Activated T-cell treated with anti-CD3 and anti-CD28 coated beads, Interleukin-2, amount 50 U/mL, for 1 hour (primary cell): ENCODE data around the gene C13orf46.

Experiments used
- DNase-seq: peaks from one replicate; pipeline ENCODE4 v3.0.0-alpha.2; 2020

Gene C13orf46

DNA sequence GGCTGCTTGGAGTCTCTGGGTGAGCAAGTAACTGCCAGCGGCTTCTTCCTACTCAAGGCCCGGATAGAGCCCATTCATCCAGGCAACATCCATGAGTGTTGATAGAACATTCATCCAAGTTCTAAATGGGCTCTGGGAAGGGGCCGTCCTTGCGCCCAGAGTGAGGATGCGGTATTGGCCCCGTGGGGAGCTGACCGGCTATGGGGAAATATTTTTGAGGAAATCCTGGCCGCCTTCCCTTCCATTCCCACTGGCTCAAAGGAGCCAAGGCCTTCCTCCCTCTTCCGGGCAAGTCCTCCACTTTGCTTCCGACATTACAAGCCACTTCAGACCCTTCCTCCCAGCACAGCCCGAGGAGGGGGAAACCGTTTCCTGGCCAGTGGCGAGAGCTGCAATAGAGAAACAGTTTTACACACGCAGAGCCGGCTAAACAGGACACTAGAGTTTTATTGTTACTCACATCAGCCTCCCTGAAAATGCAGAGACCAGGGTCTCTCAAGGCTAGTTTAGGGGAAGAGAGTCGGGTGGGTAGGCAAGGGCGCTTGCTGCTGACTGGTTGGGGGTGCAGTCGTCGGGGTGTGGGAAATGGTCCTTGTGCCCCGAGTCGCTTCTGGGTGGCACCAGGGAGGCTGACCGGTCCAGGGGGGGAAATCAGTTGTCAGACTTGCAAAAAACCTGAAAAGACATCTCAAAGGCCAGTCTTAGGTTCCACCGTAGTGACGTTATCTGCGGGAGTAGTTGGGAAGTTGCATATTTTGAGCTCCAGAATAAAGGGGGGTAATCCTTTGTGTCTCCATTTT lies 37.5 kb downstream of the C13orf46 start:
- no peak for DNase-seq

DNA sequence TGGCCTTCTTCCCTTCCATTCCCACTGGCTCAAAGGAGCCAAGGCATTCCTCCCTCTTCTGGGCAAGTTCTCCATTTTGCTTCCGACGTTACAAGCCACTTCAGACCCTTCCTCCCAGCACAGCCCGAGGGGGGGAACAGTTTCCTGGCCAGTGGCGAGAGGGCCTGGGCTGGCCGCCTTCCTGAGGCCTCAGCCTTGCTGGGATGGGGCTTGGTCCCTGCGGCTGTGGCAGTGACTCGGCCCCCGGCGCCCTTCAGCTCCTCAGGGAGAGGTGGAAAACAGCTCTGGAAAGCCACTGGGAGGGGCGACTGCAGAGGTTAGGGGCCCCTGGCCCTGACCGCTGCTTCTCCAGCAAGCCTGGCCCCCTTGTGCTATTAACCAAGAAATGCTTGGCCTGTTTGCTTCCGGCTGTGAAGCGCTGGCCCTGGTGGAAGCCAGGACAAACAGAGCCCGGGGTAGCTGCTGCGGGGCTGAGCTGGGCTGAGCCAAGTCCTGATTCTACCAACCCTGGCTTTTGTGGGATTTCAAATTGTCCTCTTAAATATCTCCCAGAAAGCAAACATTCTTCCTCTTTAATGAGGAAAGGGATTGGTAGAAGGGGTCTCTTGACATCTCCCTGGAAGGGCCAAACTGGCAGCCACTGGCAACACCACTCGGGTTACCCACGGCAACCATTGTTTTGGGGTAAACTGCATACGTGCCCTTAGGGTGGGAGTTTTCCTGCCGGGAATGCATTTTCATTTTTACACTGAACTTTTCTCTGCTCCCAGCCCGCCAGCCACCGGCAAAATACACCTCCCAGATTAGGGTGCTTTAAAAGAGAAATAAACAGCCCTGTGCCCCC lies 38.7 kb downstream of the C13orf46 start:
- no peak for DNase-seq

DNA sequence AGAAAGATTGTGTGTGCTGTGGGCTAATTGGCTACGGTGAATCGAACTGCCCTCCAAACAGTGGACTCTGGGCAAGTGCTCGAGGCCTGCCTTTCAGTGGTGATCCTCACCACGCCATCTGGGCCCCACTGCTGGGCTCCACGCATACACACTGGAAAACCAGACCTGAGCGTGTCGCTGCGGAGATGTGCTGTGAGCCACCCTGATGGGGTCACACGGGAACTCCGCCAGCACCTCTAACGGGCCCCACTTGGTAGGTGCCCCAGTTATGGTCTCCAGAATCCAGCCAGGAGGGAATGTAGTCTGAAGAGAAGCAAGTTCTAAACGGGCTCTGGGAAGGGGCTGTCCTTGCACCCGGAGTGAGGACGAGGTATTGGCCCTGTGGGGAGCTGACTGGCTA lies 39.3 kb downstream of the C13orf46 start:
- no peak for DNase-seq

DNA sequence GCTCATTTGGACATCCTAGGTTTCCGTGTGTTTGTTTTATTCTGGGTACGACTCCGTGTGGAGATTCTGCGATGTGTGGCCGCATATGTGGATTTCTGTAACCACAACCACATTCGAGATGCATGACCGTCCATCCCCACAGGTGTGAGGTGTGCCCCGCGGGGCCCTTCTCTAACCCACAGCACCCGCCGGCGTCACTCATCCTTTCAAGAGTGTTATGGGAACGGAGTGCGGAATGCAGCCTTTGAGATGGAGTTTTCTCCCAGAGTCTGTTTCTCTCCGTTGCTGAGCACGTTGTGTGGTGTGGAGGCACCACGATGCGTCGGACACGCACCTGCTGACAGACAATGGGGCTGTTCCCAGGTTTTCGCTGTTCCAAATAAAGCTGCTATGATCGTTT lies 40.0 kb downstream of the C13orf46 start:
- no peak for DNase-seq

DNA sequence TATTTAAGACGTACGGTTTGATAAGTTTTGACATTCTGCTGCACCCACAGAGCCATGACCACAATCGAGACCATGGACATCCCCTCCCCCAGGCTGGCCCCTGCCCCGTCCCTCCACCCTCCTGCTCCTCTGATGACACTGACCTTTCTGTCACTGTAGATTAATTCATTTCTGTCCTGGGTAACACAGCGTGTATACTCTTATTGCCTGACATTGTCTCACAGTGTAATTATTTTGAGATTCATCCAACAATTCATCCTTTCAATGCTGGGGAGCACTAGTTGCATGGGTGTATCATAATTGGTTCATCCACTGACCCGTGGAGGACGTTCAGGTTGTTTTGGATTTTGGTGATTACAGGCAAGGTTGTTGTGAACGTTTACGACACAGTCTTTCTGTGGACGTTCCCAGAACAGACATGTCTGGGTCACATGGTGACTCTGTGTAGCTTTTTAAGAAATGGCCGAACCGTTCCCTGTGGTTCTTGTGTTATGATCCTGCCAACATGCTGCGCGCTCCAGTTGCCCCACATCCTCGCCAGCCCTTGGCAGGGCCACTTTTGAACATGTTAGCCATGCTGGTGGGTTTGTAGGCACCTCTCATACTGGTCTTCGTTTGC lies 41.9 kb downstream of the C13orf46 start:
- no peak for DNase-seq

DNA sequence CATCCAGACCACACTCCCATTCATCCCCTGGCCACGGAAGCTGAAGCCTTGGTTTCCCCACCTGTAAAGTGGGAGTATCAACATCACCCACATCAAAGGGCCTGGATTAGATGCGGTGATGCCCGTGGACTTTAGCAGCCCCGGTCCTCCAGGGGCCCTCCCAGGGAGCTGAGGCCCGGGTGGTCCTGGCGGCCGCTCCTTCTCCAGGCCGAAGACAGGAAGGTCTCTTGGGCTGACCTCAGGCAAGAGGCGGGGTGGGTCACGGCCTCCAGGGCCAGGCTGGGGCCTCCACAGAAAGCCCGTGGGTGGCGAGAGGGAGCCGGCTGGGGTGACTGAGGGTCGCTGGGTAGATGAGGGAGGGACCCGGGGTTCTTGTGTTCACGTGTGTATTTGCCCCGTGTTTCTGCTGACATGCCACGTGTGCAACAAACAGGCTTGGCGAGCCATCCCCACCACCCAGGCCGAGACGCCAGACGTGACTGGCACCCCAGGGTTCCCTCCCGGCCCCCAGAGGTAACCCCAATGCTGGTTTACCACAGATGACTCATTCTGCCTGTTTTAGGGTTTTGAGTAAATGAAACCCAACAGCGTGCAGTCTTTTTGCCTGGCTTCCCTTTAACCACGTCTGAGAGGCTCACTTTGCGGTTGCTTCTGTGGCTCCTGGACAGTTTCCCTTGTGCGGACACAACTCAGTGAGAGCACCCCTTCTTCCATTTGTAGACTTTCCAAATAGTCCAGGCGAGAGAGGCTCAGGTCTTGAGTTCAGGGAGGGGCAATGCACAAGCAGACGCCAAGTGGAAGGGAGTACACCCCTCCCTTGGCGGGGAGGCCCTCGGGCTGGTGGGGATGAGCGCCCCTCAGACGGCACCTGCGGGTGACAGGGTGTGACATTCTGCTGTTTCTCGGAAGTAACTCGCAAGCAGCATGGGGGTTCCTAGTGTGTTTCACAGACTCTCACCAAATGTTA lies 42.9 kb downstream of the C13orf46 start:
- peak; percentile 59 for DNase-seq

DNA sequence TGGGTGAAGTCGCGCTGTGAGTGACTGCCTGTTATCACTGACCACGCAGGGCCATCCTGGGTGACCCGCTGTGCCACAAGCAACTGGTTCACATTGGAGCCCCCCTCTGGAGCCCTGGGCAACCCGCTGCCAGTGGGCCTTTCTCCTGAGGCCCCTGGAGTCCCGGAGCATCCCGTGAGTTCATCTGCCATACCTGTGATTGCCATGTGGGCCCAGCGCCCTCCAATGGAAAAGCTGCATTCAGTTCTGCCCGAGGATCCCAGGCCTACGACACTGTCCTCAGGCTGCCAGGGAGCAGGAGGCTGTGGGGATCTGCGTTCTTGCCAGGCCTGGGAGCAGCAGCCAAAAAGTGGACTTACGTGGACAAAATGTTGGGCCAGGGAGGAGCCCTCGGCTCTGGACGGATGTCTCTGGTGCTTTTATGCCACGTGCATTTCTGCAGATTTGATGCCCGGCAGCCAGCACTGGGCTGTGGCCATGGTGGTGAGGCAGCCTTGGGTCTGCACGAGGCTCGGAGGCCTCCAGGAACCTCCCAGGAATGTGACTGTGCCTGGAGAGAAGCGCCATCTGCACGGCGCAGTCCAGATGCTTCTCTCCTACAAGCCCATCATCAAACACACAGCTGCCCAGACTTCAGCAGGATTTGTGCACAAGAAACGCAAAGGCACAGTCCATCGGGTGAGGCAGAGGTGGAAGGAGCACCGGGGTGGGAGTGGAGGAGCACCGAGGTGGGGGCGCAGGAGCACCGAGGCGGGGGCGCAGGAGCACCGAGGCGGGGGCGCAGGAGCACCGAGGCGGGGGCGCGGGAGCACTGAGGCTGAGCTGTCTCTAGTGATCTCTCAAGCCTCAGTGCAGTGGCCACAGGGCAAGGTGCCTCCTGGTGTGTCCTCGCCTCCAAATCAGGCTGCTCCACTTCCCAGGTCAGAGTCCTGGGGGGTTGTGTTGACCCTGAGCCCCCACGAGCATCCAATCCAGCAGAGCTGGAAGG lies 44.0 kb downstream of the C13orf46 start:
- peak; percentile 13 for DNase-seq

DNA sequence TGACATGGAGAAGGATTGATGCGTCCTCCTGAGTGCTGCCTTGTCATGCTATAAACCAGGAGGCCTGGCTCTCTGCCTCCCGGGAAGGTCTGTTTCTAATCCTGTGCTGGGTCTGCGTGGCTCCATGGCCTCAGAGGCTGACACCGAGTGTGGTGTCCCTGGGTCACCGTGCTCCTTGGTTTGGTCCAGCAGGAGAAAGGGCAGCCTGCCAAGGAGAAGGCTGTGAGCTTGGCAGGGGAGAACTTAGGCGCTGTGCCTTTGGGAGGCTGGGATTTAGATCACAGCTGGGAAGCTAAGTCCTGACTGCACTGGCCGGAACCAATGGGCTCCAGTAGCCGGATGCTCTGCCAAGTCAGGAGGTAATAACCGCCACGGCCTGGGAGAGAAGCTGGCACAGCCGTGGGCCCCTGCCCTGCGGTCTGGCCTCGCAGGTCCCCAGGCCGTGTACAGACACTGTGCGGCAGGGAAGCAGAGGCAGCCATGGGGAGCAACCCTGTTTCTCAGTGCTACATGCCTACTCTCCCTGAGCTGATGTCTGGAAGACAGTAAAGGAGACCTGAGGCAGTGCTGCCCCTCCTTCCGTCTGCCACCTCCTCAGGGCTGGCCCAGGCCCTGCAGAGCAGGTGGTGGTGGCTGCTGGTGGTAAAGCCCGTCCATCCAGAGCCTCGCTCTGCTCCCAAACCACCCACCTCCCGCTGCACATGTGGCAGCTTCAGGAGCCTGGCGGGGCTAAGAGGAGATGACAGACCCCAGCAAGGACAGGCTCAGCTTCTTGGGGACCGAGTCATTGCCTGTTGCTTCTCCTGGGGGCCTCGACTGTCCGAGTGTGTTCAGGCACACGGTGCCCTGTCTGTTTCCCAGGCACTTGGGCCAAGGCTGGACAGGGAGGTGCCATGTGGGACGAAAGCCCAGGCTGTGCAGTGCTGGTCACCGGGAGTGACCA lies 44.9 kb downstream of the C13orf46 start:
- peak; percentile 16 for DNase-seq

DNA sequence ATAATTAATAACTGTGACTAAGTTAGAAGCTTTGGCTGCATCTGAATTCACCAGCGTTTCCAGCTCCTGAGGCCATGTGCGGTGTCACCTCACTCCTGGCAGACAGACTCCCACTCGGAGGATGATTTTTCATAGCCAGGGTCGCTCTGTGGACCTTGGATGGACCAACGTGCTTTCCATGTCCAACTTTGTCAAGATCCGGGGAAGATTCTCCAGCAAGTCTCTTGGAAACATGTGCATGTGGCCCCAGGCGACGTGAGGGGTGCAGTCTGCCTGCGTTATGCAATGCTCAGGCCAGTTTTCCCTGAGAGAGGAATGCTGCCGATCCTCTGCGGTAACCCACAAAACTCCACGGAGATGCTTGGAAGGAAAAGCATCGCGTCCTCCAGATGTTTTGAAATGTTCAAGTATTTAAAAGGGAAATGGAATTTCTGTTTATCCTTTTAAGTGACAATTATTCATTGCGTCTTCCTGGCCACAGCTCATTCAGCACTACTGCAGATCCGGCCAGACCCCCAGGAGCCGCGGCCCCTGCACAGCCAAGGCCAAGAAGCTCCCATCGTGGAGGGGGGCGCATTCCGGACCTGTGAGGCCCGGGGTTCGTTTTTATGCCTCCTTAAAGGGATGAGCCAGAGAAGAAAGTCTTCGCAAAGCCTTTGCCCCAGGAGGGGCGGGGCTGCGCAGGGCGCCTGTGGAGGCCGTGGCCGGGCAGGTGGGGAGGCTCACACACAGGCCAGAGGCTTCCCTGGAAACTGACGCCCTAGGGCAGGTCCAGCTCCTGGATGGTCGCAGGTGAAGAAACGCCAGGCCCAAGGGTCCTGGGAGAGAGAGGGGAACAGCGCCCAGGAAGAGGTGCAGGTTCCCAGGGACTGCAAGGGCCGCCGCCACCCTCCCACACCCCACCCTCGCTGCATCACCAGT lies 46.0 kb downstream of the C13orf46 start:
- peak; percentile 9 for DNase-seq

DNA sequence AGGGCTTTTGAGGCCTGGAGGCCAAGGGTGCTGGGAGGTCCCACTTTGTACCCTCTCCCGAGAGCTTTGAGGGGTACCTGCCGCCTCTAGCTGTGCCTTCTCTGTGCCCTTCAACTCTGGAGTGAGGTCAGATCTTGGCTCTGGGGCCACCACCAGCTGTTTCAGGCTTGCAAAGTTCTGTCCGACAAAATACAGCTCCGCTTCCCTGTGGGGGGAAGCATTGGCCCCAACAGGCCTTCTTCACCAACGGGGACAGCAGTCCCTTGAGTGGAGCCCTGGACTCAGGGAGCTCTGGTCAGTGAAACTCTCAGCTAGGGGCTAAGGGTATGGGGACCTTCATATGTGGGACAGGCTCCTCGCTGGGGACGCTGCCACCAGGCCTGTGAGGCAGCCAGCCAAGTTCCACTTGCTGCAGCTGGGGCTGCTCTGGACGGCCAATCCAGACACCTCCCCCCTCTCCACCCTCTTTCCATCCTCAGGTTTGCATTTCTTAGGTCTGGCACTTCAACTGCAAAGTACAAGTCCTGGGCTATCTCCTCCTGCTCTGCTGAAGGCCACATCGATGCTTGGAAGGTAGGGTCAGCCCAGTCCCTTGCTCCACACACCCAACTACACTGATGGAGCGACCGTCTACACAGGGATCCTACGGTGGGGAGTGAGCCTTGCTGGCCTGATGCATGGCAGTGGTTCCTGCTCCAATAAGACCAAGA lies 46.8 kb downstream of the C13orf46 start:
- peak; percentile 10 for DNase-seq

DNA sequence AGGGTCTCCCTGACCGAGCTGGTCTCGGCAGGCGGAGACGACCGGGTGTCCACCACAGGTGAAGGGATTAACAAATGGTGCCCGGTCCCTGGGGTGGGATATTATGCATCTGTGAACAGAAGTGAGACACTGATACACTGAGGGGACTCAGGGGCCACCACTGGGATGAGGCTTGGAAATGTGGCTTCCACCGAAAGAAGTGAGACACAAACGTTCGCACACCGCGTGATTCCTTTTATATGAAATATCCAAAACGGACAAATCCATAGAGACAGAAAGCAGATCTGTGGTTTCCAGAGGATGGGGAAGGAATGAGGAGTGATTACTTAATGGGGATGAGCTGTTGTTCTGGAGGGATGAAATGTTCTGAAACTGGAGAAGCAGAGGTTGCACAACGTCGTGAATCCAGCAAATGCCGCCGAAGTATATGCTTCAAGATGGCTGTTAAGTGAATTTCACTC lies 47.5 kb downstream of the C13orf46 start:
- DNase-seq, result no peak

DNA sequence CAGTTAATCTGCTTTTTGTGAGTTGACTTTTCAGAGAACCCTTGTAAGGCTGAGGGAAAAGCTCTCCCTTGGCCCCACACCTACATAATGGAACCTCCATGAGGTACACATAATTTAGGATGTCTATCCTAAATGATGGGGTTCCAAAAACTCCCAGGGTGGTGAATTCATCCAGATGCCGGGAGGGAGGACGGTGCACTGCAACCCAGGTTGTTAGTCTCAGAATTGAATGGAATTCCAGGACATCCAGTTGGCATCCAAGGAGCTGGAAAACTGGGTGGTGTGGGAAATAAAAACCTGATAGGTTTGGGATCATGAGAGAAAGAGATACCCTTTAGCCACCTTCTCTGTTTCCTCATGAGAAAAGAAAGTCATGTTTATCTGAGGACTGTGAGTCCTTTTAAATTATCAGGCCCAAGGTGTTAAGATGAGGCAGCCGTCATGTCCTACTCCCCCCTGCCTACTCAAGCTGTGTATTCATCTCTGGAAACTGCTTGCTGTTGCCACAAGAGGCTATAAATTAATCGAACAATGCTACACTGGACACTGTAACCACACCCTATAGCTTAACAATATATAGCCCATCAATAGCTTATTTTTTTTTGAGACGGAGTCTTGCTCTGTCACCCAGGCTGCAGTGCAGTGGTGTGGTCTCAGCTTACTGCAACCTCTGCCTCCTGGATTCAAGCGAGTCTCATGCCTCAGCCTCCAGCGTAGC lies 49.5 kb downstream of the C13orf46 start:
- no peak for DNase-seq

DNA sequence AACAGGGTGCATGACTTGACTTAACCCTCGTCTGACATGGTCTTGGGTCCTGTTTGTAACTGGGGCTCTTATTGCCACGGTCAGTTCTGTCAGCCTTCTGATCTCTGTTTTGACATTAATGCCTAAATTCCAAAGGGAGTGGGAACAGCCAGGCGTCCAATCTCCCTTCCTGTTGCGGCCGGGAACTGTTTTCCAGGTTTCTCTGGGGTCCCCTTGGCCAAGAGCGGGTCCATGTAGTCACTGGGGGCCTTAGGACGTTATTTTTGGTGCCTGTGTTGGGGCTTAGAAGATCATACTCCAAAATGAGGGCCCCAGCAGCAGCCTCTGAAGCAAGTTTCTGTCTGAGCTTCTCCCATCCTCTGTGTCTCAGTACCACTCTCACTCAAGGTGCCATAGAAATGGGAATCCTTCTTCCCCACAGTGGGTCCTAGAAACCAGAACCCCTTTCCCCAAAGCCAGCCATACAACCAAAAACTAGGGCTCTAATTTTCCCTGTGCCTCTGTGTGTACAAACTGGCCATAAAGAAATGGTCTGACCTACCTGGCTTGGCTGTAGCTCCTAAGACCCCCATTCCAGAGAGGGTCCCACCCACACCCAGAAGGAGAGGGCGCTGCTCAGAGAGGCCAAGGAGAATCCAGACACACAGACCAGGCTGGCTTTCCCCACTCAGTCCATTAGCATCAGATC lies 50.4 kb downstream of the C13orf46 start:
- DNase-seq, result no peak

DNA sequence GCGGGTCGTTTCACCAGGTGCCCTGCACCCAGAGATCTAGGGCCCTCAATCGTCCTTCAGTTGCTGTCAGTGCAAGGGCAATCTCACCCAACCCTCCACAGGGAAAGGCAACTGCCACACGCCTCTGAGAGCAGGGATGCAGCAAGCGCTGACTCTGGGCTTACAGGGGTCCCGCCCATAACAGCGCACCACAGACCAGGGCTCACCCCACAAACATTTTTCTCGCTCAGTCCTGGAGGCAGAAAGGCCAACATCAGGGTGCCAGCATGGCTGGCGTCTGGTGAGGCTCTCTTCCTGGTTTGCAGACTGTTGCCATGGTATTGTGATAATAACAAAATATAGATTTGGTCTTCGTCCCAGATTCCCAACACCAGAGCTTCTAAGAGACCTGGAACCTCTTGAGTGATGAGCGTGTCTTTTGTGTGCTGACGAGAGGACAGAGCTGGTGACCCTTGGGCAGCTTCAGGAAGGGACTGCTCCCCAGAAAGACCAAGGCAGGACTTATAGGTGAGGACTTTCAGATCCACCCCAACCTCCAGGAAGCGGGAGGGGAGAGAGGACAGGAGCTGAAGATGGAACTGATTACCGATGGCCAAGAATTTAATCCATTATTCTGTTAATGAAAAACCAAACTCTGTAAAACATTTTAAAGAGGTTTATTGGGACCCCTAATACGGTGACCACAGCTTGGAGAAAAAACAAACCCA lies 51.3 kb downstream of the C13orf46 start:
- peak; percentile 2 for DNase-seq

DNA sequence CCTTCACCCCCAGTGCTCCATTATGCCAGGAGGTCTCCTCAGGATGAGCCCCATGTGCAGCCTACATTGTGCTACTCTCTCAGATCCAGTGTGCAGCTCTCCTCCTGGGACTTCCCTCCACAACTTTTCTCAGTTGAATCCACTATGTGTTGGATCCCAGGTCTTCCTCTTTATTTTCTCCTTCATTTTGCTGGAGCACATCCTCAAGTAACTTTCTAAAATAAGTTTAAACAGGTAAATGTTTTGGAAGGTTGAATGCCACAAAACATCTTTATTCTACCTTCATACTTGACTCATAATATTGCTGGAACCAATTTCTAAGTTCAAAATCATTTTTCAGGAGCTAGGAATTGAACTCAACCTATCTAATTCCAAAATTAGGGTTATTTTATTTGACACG lies 52.1 kb downstream of the C13orf46 start:
- no peak for DNase-seq
